DOHH2 (cell line): ENCODE results near the gene PLA2G4B.

ENCODE experiments used
- CTCF ChIP-seq: fragments of 200-600 bp; sonication (generic); IDR thresholded peaks from one replicate; pipeline ENCODE4 v1.5.1; 2014; ENCODE audit warnings: antibody characterized with exemption, mild to moderate bottlenecking, low read depth, low read length; ENCODE audit not compliant: poor library complexity, severe bottlenecking
- EZH2phosphoT487 ChIP-seq: fragments of 200-600 bp; sonication (generic); IDR thresholded peaks from 2 replicates; pipeline ENCODE4 v1.6.1; 2017; ENCODE audit warnings: borderline replicate concordance, mild to moderate bottlenecking, antibody characterized with exemption, low read length, moderate library complexity, mixed read lengths

DNA sequence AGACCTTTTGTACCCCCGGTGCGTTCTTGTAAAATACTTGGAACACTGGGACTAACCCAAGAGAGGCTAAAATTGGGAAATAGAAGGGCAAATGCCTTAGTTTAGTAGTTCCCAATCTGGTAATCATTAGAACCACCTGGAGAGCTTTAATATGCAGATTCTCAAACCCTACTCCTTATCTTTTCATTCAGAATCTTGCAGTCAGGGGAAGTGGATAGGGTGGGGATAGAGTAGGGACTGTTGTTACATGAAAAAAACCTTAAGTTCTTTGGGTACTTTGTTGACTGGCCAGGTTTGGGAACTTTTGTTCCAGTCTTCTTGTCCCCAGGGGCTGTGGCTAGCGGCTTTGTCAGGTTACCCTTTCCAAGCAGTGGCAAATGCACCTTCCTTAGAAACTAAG lies 48.5 kb upstream of the PLA2G4B start:
- no peak for TF ChIP-seq CTCF
- no peak for TF ChIP-seq EZH2phosphoT487
